K562 (cell line): ENCODE measurements around the gene FRMD4A. TPM values are rescaled to one million over a fixed set of nuclear protein-coding genes. Genes with fewer than 3 reads are reported as not detected.

Experiments used
- ATAC-seq: fragments of 200-7000 bp; cut with Tn5 transposase; 3 replicates; pipeline ENCODE4 v1.9.1; 2020; ENCODE audit warnings: moderate library complexity
- BruUV-seq: library from RNA; stranded (reverse); fragments of 400-500 nt; replicated peaks from 2 replicates; lab custom pipeline; 2021; lab: Mats Ljungman, UMichigan
- CTCF ChIA-PET: fragments of 300-600 bp; formaldehyde crosslinking; extraction: SDS; loops from one replicate; lab custom pipeline; 2021; ENCODE audit warnings: low intra/inter-chr PET ratio; lab: Yijun Ruan, JAX
- POLR2A ChIA-PET: fragments of 300-600, 350-650 bp; sonication (Branson Sonifier 250); formaldehyde crosslinking; extraction: SDS; loops from one replicate; lab custom pipeline; 2021; ENCODE audit warnings: antibody characterized with exemption, inconsistent platforms; lab: Yijun Ruan, JAX
- DNase-seq, 4 experiments: peaks; one replicate each; pipeline versions ENCODE4 v3.0.0 to v3.0.0-alpha.2; 2011 to 2018; ENCODE audit warnings: low spot score in 3 of 4, mixed read lengths in 3 of 4; ENCODE audit errors: extremely low read depth in 1 of 4
- FAIRE-seq: peaks from 2 replicates; lab custom pipeline; 2011; peaks lifted over from hg19 to GRCh38; lab: Jason Lieb, UNC
- H2AFZ ChIP-seq: 2 replicates; pipeline ENCODE4 v1.6.0; 2011; ENCODE audit warnings: low read depth, low read length, control low read depth, inconsistent platforms
- H3K27ac ChIP-seq: fragments of 200-600 bp; 3 replicates; pipeline ENCODE4 v1.8.0; 2011; ENCODE audit warnings: low read depth, mild to moderate bottlenecking, control low read depth, inconsistent platforms, low read length, moderate library complexity, mixed read lengths; ENCODE audit errors: extremely low read depth
- H3K27me3 ChIP-seq, 2 experiments: fragments of 300-600 bp in 1 of 2; 2 replicates in 1 of 2; 3 replicates in 1 of 2; pipeline versions ENCODE4 v1.6.0 to v1.8.0; 2011; ENCODE audit warnings: inconsistent platforms in 2 of 2, low read length in 2 of 2, mild to moderate bottlenecking in 1 of 2, mixed read lengths in 1 of 2, moderate library complexity in 1 of 2; ENCODE audit not compliant: control insufficient read depth in 2 of 2, insufficient read depth in 2 of 2
- H3K36me3 ChIP-seq: fragments of 300-600 bp; 3 replicates; pipeline ENCODE4 v1.8.0; 2011; ENCODE audit warnings: mild to moderate bottlenecking, low read length, inconsistent platforms; ENCODE audit not compliant: control insufficient read depth, insufficient read depth
- H3K4me1 ChIP-seq, 2 experiments: fragments of 200-600 bp in 1 of 2; replicated peaks in 1 of 2; 2 replicates in 1 of 2; 3 replicates in 1 of 2; pipeline versions ENCODE4 v1.5.1 to v1.8.0; 2011; ENCODE audit warnings: inconsistent platforms in 2 of 2, low read length in 2 of 2, mild to moderate bottlenecking in 1 of 2, mixed read lengths in 1 of 2, moderate library complexity in 1 of 2; ENCODE audit not compliant: control insufficient read depth in 2 of 2, insufficient read depth in 2 of 2
- H3K4me2 ChIP-seq: 2 replicates; pipeline ENCODE4 v1.6.1; 2011; ENCODE audit warnings: low read length, control low read depth, inconsistent platforms, mixed read lengths; ENCODE audit not compliant: insufficient read depth
- H3K4me3 ChIP-seq: fragments of 200-600 bp; sonication (generic), shearing (Covaris generic); 2 replicates; pipeline ENCODE4 v1.5.1; 2016; ENCODE audit warnings: control low read depth, inconsistent platforms
- H3K79me2 ChIP-seq: fragments of 200-600 bp; 3 replicates; pipeline ENCODE4 v1.8.0; 2011; ENCODE audit warnings: low read length, inconsistent platforms; ENCODE audit not compliant: control insufficient read depth, insufficient read depth
- H3K9ac ChIP-seq, 2 experiments: 2 replicates each; pipeline versions ENCODE4 v1.6.0 to v1.6.1; 2011; ENCODE audit warnings: low read depth in 2 of 2, low read length in 2 of 2, control low read depth in 1 of 2, inconsistent platforms in 1 of 2, mild to moderate bottlenecking in 1 of 2, mixed read lengths in 1 of 2; ENCODE audit not compliant: insufficient read depth in 1 of 2
- H3K9me1 ChIP-seq: one replicate; pipeline ENCODE4 v1.6.0; 2011; ENCODE audit warnings: inconsistent platforms, mild to moderate bottlenecking, low read length, moderate library complexity; ENCODE audit not compliant: control insufficient read depth, insufficient read depth
- H3K9me3 ChIP-seq: replicated peaks from 2 replicates; pipeline ENCODE4 v1.5.1; 2011; ENCODE audit warnings: low read depth, low read length, inconsistent platforms; ENCODE audit not compliant: control insufficient read depth, insufficient read depth
- H4K20me1 ChIP-seq: replicated peaks from 2 replicates; pipeline ENCODE4 v1.6.1; 2011; ENCODE audit warnings: low read length, inconsistent platforms, mixed read lengths; ENCODE audit not compliant: control insufficient read depth, insufficient read depth
- CREM ChIP-seq: IDR thresholded peaks from 2 replicates; pipeline ENCODE4 v1.6.1; 2014; ENCODE audit warnings: antibody characterized with exemption, low read depth
- EZH2 ChIP-seq: IDR thresholded peaks from 2 replicates; pipeline ENCODE4 v1.6.1; 2012; ENCODE audit warnings: low read depth, mild to moderate bottlenecking, inconsistent platforms, low read length, borderline replicate concordance
- KLF1 ChIP-seq: fragments of 450-650 bp; IDR thresholded peaks from 2 replicates; pipeline ENCODE4 v1.6.1; 2016; ENCODE audit warnings: missing genetic modification characterization, missing compliant biosample characterization
- NFE2L1 ChIP-seq: fragments of 450-650 bp; IDR thresholded peaks from 2 replicates; pipeline ENCODE4 v1.6.1; 2016; ENCODE audit warnings: missing genetic modification characterization, low read depth, mild to moderate bottlenecking, missing compliant biosample characterization, moderate library complexity, borderline replicate concordance
- RBFOX2 ChIP-seq: fragments of 200-400 bp; formaldehyde crosslinking; IDR thresholded peaks from 2 replicates; pipeline ENCODE4 v1.6.1; 2017; ENCODE audit warnings: low read depth, mild to moderate bottlenecking, low read length, moderate library complexity
- RBM34 ChIP-seq: fragments of 200-400 bp; formaldehyde crosslinking; IDR thresholded peaks from 2 replicates; pipeline ENCODE4 v1.6.1; 2018; ENCODE audit warnings: low read length, borderline replicate concordance; ENCODE audit not compliant: insufficient read depth
- SLC30A9 ChIP-seq: fragments of 250-450 bp; sonication (Bioruptor Pico); IDR thresholded peaks from 2 replicates; pipeline ENCODE4 v1.8.0; 2022; ENCODE audit warnings: mild to moderate bottlenecking, moderate library complexity
- SREBF2 ChIP-seq: sonication (generic); formaldehyde crosslinking; IDR thresholded peaks from 2 replicates; pipeline ENCODE4 v1.4.0; 2020; ENCODE audit warnings: mild to moderate bottlenecking, missing genetic modification reagents
- ZBTB17 ChIP-seq: fragments of 450-650 bp; formaldehyde crosslinking; IDR thresholded peaks from 2 replicates; pipeline ENCODE4 v1.4.0; 2020; ENCODE audit warnings: mild to moderate bottlenecking
- ZNF121 ChIP-seq: sonication (generic); formaldehyde crosslinking; conservative IDR thresholded peaks from 2 replicates; pipeline ENCODE4 v1.8.0; 2022; ENCODE audit warnings: missing genetic modification reagents
- ZNF668 ChIP-seq: fragments of 250-450 bp; sonication (Bioruptor Pico); IDR thresholded peaks from 2 replicates; pipeline ENCODE4 v1.8.0; 2022; ENCODE audit warnings: mild to moderate bottlenecking, inconsistent platforms
- WGBS: fragments of 100-300 bp; shearing (Covaris generic); methylation state at CpG from one replicate; pipeline ENCODE4 v1.1.6; 2016; ENCODE audit warnings: low coverage, mixed read lengths; ENCODE audit not compliant: insufficient coverage; ENCODE audit errors: missing lambda C conversion rate; 5-methylcytosine and 5-hydroxymethylcytosine counted together
- in situ Hi-C: fragments of 300-500 bp; cut with MboI; formaldehyde crosslinking; loops from 4 replicates; pipeline ENCODE4 v1.15.0; 2018; ENCODE audit warnings: inconsistent platforms, mixed read lengths
- intact Hi-C: fragments of 100-400 bp; cut with micrococcal nuclease; formaldehyde crosslinking; loops from 2 replicates; pipeline ENCODE4 v1.14.2; 2022
- polyA plus RNA-seq, 8 experiments: library from polyadenylated mRNA; depleted of rRNA in 4 of 8; stranded (reverse) in 5 of 8; unstranded in 3 of 8; fragments of >200 nt; fragmentation: Nextera tagmentation in 2 of 8; fragmentation: Illumina TruSeq in 1 of 8; extraction: Ambion mirVana in 2 of 8; extraction: Trizol in 1 of 8; gene quantifications; 2 replicates each; pipeline versions ENCODE4 v1.2.1 to v1.2.3, GENCODE V29; 2011 to 2014; ENCODE audit warnings: inconsistent platforms in 1 of 8, missing spikeins in 1 of 8
- total RNA-seq, 7 experiments: library from RNA; depleted of rRNA in 6 of 7; stranded (reverse); fragments of >200 nt in 6 of 7; fragmentation: Illumina TruSeq in 2 of 7; extraction: Trizol in 2 of 7; gene quantifications; 2 replicates each; pipeline versions ENCODE4 v1.2.1 to v1.2.3, GENCODE V29; 2011 to 2021; ENCODE audit warnings: low replicate concordance in 1 of 7
- TF ChIP-seq, protein P1 (sequence below), 2 experiments: IDR thresholded peaks in 1 of 2; conservative IDR thresholded peaks in 1 of 2; 2 replicates each; pipeline ENCODE4 v1.6.1; 2016; ENCODE audit warnings: low read depth in 2 of 2, mild to moderate bottlenecking in 1 of 2, missing compliant biosample characterization in 1 of 2, missing genetic modification characterization in 1 of 2, moderate library complexity in 1 of 2
- TF ChIP-seq, protein P2 (sequence below): fragments of 250-450 bp; sonication (Bioruptor Pico); IDR thresholded peaks from 2 replicates; pipeline ENCODE4 v1.8.0; 2021; ENCODE audit warnings: moderate library complexity, mild to moderate bottlenecking, inconsistent platforms
- TF ChIP-seq, protein P3 (sequence below): fragments of 450-650 bp; IDR thresholded peaks from 2 replicates; pipeline ENCODE4 v1.6.1; 2017; ENCODE audit warnings: antibody characterized with exemption
- TF ChIP-seq, protein P4 (sequence below): fragments of 200-400 bp; formaldehyde crosslinking; IDR thresholded peaks from 2 replicates; pipeline ENCODE4 v1.6.1; 2017; ENCODE audit warnings: mild to moderate bottlenecking, low read depth, low read length, moderate library complexity

Gene FRMD4A
- total and polyA plus RNA-seq, 9 of the 15 experiments (the other 6 are each of a cell fraction or from before 2014, with no cell fraction given): 0.80 to 5.2 (median 3.0) TPM

DNA sequence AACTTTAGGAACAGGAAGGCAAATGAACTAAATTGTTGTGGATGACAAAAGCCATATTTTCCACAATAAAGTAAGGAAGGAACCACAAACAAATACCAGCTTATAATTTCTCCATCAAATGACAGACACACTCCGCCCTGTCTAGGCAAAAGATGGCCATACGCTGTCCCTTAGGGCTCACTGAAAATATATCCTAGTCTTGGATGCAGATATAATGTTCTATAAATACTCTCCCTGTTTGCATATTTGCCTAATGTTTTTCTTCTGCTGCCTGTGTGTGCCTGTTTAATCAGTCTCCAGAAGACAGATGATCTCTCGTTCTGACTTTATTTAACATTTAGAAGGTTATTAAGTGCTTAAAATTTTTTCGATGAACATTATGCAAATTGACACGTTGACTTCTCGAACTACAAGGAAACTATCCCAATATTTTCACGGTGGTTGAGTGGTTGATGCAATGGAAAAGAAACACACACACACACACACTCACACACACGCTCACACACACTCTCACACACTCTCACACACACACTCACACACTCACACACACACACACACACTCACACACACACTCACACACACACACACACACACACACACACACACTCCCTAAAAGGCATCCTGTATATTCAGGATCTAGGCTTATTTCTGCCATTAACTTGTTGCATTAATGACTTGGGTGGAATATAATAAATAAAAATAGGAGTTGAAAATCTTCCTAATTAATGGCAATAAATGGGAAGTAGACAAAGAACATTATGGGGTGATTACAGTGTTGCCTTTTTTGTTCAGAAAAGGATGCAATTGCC, 446.9 kb downstream of the FRMD4A start:
- H3K27ac ChIP-seq: no peak overlapping the region
- H2AFZ ChIP-seq: no peak overlapping the region
- in situ Hi-C loops (no loop called here), intact Hi-C loops (no loop called here)
- H3K9me1 ChIP-seq: no peaks in the 10 kb centered on the region
- H3K4me1 ChIP-seq: no peaks in the 10 kb centered on the region
- no peak overlapping the region for H3K4me3 ChIP-seq
- CTCF ChIA-PET: no interaction called here
- H4K20me1 ChIP-seq: no peaks in the 10 kb centered on the region
- no peak overlapping the region for H3K4me2 ChIP-seq
- peaks cover under 1 to 29% of the 10 kb centered on the region in 2 experiments; a peak in 3 of 5 replicates for H3K27me3 ChIP-seq
- no peaks in the 10 kb centered on the region for H3K9me3 ChIP-seq
- no peaks in the 10 kb centered on the region for H3K79me2 ChIP-seq
- no TSS peak for BruUV-seq
- no peak for ATAC-seq
- no peak for DNase-seq
- POLR2A ChIA-PET: no interaction called here
- WGBS: 0% methylated on average over 7 of the region's 8 CpGs
- H3K36me3 ChIP-seq: no peaks in the 10 kb centered on the region
- no peak overlapping the region for H3K9ac ChIP-seq
- no peak for FAIRE-seq
- TF ChIP-seq NFE2L1 (tag): no peak
- TF ChIP-seq SREBF2 (CRISPR knock-in tag): no peak
- TF ChIP-seq, protein P1, sequence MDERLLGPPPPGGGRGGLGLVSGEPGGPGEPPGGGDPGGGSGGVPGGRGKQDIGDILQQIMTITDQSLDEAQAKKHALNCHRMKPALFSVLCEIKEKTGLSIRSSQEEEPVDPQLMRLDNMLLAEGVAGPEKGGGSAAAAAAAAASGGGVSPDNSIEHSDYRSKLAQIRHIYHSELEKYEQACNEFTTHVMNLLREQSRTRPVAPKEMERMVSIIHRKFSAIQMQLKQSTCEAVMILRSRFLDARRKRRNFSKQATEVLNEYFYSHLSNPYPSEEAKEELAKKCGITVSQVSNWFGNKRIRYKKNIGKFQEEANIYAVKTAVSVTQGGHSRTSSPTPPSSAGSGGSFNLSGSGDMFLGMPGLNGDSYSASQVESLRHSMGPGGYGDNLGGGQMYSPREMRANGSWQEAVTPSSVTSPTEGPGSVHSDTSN (CRISPR knock-in tag; IDR thresholded peaks at IDR 0.05; ENCODE audit: low read depth): no peak
- TF ChIP-seq, protein P1 (tag; conservative IDR thresholded peaks at IDR 0.05; ENCODE audit: low read depth): no peak
- TF ChIP-seq, protein P2, sequence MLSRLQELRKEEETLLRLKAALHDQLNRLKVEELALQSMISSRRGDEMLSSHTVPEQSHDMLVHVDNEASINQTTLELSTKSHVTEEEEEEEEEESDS (CRISPR knock-in tag): no peak
- TF ChIP-seq, protein P3, sequence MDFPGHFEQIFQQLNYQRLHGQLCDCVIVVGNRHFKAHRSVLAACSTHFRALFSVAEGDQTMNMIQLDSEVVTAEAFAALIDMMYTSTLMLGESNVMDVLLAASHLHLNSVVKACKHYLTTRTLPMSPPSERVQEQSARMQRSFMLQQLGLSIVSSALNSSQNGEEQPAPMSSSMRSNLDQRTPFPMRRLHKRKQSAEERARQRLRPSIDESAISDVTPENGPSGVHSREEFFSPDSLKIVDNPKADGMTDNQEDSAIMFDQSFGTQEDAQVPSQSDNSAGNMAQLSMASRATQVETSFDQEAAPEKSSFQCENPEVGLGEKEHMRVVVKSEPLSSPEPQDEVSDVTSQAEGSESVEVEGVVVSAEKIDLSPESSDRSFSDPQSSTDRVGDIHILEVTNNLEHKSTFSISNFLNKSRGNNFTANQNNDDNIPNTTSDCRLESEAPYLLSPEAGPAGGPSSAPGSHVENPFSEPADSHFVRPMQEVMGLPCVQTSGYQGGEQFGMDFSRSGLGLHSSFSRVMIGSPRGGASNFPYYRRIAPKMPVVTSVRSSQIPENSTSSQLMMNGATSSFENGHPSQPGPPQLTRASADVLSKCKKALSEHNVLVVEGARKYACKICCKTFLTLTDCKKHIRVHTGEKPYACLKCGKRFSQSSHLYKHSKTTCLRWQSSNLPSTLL: no peak
- no peak for TF ChIP-seq RBFOX2
- TF ChIP-seq ZNF121: no peak
- no peak for TF ChIP-seq RBM34
- no peak for TF ChIP-seq ZNF668 (CRISPR knock-in tag)
- TF ChIP-seq ZBTB17: no peak
- TF ChIP-seq KLF1 (tag): no peak
- no peak for TF ChIP-seq EZH2
- TF ChIP-seq, protein P4, sequence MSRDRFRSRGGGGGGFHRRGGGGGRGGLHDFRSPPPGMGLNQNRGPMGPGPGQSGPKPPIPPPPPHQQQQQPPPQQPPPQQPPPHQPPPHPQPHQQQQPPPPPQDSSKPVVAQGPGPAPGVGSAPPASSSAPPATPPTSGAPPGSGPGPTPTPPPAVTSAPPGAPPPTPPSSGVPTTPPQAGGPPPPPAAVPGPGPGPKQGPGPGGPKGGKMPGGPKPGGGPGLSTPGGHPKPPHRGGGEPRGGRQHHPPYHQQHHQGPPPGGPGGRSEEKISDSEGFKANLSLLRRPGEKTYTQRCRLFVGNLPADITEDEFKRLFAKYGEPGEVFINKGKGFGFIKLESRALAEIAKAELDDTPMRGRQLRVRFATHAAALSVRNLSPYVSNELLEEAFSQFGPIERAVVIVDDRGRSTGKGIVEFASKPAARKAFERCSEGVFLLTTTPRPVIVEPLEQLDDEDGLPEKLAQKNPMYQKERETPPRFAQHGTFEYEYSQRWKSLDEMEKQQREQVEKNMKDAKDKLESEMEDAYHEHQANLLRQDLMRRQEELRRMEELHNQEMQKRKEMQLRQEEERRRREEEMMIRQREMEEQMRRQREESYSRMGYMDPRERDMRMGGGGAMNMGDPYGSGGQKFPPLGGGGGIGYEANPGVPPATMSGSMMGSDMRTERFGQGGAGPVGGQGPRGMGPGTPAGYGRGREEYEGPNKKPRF: no peak
- TF ChIP-seq CREM: no peak
- no peak for TF ChIP-seq SLC30A9 (CRISPR knock-in tag)
